IMR-90 (cell line): Measurements from ENCODE around the gene TLCD4. TPM values are rescaled to one million over a fixed set of nuclear protein-coding genes. Genes with fewer than 3 reads are reported as not detected.
A peak's percentile ranks its signal among the peaks of the same experiment; 100 is the strongest.

Experiments
- ATAC-seq: fragments of 200-7000 bp; cut with Tn5 transposase; 2 replicates; pipeline ENCODE4 v1.9.1; 2020; ENCODE audit warnings: low read depth, mild to moderate bottlenecking, moderate library complexity
- BruUV-seq: library from RNA; stranded (reverse); fragments of 400-500 nt; replicated peaks from 2 replicates; lab custom pipeline; 2021; lab: Mats Ljungman, UMichigan
- CTCF ChIA-PET: fragments of 300-600 bp; formaldehyde crosslinking; extraction: SDS; loops from one replicate; lab custom pipeline; 2021; ENCODE audit warnings: antibody characterized with exemption; lab: Yijun Ruan, JAX
- POLR2A ChIA-PET: fragments of 300-600 bp; sonication (Branson Sonifier 250); formaldehyde crosslinking; loops from one replicate; lab custom pipeline; 2022; ENCODE audit warnings: antibody characterized with exemption; ENCODE audit not compliant: unreplicated experiment; lab: Charles Lee
- DNase-seq: peaks from one replicate; pipeline ENCODE4 v3.0.0; 2013
- H2AFZ ChIP-seq: replicated peaks from 2 replicates; pipeline ENCODE3; 2013; ENCODE audit warnings: low read length, mild to moderate bottlenecking; ENCODE audit not compliant: poor library complexity
- H2AK5ac ChIP-seq: 2 replicates; pipeline ENCODE4 v1.6.1; 2013; ENCODE audit warnings: low read depth, low read length, inconsistent platforms
- H2AK9ac ChIP-seq: replicated peaks from 2 replicates; pipeline ENCODE3; 2013; ENCODE audit warnings: mild to moderate bottlenecking, low read depth, low read length, moderate library complexity; ENCODE audit not compliant: poor library complexity
- H2BK120ac ChIP-seq: 2 replicates; pipeline ENCODE4 v1.6.1; 2013; ENCODE audit warnings: low read depth, low read length, inconsistent platforms
- H2BK15ac ChIP-seq: 3 replicates; pipeline ENCODE4 v1.6.1; 2013; ENCODE audit warnings: low read depth, low read length, inconsistent platforms
- H2BK20ac ChIP-seq: 2 replicates; pipeline ENCODE4 v1.6.1; 2013; ENCODE audit warnings: low read depth, mild to moderate bottlenecking, inconsistent platforms, low read length, moderate library complexity
- H2BK5ac ChIP-seq: 2 replicates; pipeline ENCODE4 v1.6.1; 2013; ENCODE audit warnings: mild to moderate bottlenecking, low read depth, low read length, inconsistent platforms; ENCODE audit not compliant: poor library complexity, severe bottlenecking
- H3K14ac ChIP-seq: replicated peaks from 2 replicates; pipeline ENCODE4 v1.6.1; 2013; ENCODE audit warnings: low read depth, low read length, inconsistent platforms
- H3K18ac ChIP-seq: 2 replicates; pipeline ENCODE4 v1.6.1; 2013; ENCODE audit warnings: low read depth, low read length, control low read depth
- H3K23ac ChIP-seq: 2 replicates; pipeline ENCODE4 v1.6.1; 2013; ENCODE audit warnings: low read depth, low read length, inconsistent platforms
- H3K27ac ChIP-seq: 2 replicates; pipeline ENCODE4 v1.5.1; 2013; ENCODE audit warnings: mild to moderate bottlenecking, control low read depth, low read length; ENCODE audit not compliant: insufficient read depth
- H3K27me3 ChIP-seq: 2 replicates; pipeline ENCODE4 v1.6.1; 2013; ENCODE audit warnings: low read length; ENCODE audit not compliant: control insufficient read depth, insufficient read depth
- H3K36me3 ChIP-seq: 2 replicates; pipeline ENCODE4 v1.6.1; 2013; ENCODE audit warnings: low read length, mixed read lengths; ENCODE audit not compliant: control insufficient read depth, insufficient read depth
- H3K4ac ChIP-seq: 2 replicates; pipeline ENCODE4 v1.6.1; 2013; ENCODE audit warnings: low read depth, low read length, inconsistent platforms
- H3K4me1 ChIP-seq: 2 replicates; pipeline ENCODE4 v1.6.1; 2013; ENCODE audit warnings: low read length, mixed read lengths; ENCODE audit not compliant: control insufficient read depth, insufficient read depth
- H3K4me2 ChIP-seq: 2 replicates; pipeline ENCODE4 v1.6.1; 2013; ENCODE audit warnings: low read depth, mild to moderate bottlenecking, control low read depth, low read length, moderate library complexity
- H3K4me3 ChIP-seq: 2 replicates; pipeline ENCODE4 v1.5.1; 2013; ENCODE audit warnings: low read depth, mild to moderate bottlenecking, control low read depth, low read length, moderate library complexity; ENCODE audit not compliant: insufficient read depth
- H3K56ac ChIP-seq: 2 replicates; pipeline ENCODE4 v1.6.1; 2013; ENCODE audit warnings: low read length, inconsistent platforms; ENCODE audit not compliant: insufficient read depth; ENCODE audit errors: extremely low read depth
- H3K79me1 ChIP-seq, 2 experiments: 2 replicates each; pipeline ENCODE4 v1.6.1; 2013; ENCODE audit warnings: low read length in 2 of 2, inconsistent platforms in 1 of 2, low read depth in 1 of 2
- H3K9ac ChIP-seq: 2 replicates; pipeline ENCODE4 v1.6.1; 2013; ENCODE audit warnings: low read depth, low read length, control low read depth
- H3K9me1 ChIP-seq: 2 replicates; pipeline ENCODE4 v1.6.1; 2013; ENCODE audit warnings: low read length, inconsistent platforms; ENCODE audit not compliant: insufficient read depth
- H3K9me3 ChIP-seq: 2 replicates; pipeline ENCODE4 v1.6.1; 2013; ENCODE audit warnings: low read length; ENCODE audit not compliant: control insufficient read depth, insufficient read depth
- H4K20me1 ChIP-seq: 2 replicates; pipeline ENCODE4 v1.6.1; 2013; ENCODE audit warnings: low read length, inconsistent platforms; ENCODE audit not compliant: insufficient read depth
- H4K5ac ChIP-seq: 2 replicates; pipeline ENCODE4 v1.6.1; 2013; ENCODE audit warnings: mild to moderate bottlenecking, low read depth, low read length, control low read depth
- H4K8ac ChIP-seq, 2 experiments: 2 replicates each; pipeline ENCODE4 v1.6.1; 2013; ENCODE audit warnings: low read depth in 2 of 2, low read length in 2 of 2, control low read depth in 1 of 2, inconsistent platforms in 1 of 2
- H4K91ac ChIP-seq: 2 replicates; pipeline ENCODE4 v1.6.1; 2013; ENCODE audit warnings: low read depth, low read length, inconsistent platforms; ENCODE audit not compliant: insufficient read depth
- BHLHE40 ChIP-seq: fragments of 150-350 bp; IDR thresholded peaks from 2 replicates; pipeline ENCODE4 v1.6.1; 2016; ENCODE audit warnings: mild to moderate bottlenecking, low read depth, low read length
- CEBPB ChIP-seq: IDR thresholded peaks from 2 replicates; pipeline ENCODE4 v1.6.1; 2012; ENCODE audit warnings: low read depth, low read length, improper control_type of control experiment
- CTCF ChIP-seq: conservative IDR thresholded peaks from 2 replicates; pipeline ENCODE4 v1.5.1; 2012; ENCODE audit warnings: mild to moderate bottlenecking, low read depth, low read length, improper control_type of control experiment
- FOS ChIP-seq: fragments of 150-350 bp; IDR thresholded peaks from 2 replicates; pipeline ENCODE4 v1.6.1; 2016; ENCODE audit warnings: low read depth, low read length
- MAFK ChIP-seq: IDR thresholded peaks from 2 replicates; pipeline ENCODE4 v1.6.1; 2012; ENCODE audit warnings: low read depth, low read length, improper control_type of control experiment
- MAZ ChIP-seq: IDR thresholded peaks from 2 replicates; pipeline ENCODE4 v1.6.1; 2012; ENCODE audit warnings: low read depth, mild to moderate bottlenecking, low read length, improper control_type of control experiment, moderate library complexity, borderline replicate concordance
- NFE2L2 ChIP-seq: fragments of 150-350 bp; IDR thresholded peaks from 2 replicates; pipeline ENCODE4 v1.6.1; 2016; ENCODE audit warnings: low read depth, mild to moderate bottlenecking, low read length
- POLR2A ChIP-seq: IDR thresholded peaks from 2 replicates; pipeline ENCODE4 v1.6.1; 2012; ENCODE audit warnings: mild to moderate bottlenecking, low read depth, low read length
- RCOR1 ChIP-seq: IDR thresholded peaks from 2 replicates; pipeline ENCODE4 v1.6.1; 2012; ENCODE audit warnings: mild to moderate bottlenecking, low read length, improper control_type of control experiment; ENCODE audit not compliant: insufficient replicate concordance
- RFX5 ChIP-seq: IDR thresholded peaks from 2 replicates; pipeline ENCODE4 v1.8.0; 2012; ENCODE audit warnings: low read depth, mild to moderate bottlenecking, low read length, moderate library complexity
- SMC3 ChIP-seq: fragments of 150-350 bp; IDR thresholded peaks from 2 replicates; pipeline ENCODE4 v1.6.1; 2016; ENCODE audit warnings: low read depth, mild to moderate bottlenecking, antibody characterized with exemption, low read length, moderate library complexity
- USF2 ChIP-seq: fragments of 150-350 bp; IDR thresholded peaks from 2 replicates; pipeline ENCODE4 v1.6.1; 2017; ENCODE audit warnings: mild to moderate bottlenecking, antibody characterized with exemption, low read length, low read depth
- WGBS, 2 experiments: methylation state at CpG; one replicate each; pipeline versions ENCODE4 v1.1.5 to v1.1.7; 2013; ENCODE audit warnings: missing lambda C conversion rate in 2 of 2; ENCODE audit not compliant: insufficient read length in 1 of 2; ENCODE audit errors: extremely low coverage in 2 of 2; 5-methylcytosine and 5-hydroxymethylcytosine counted together
- dilution Hi-C: fragments of 300-500 bp; cut with HindIII; formaldehyde crosslinking; loops from one replicate; pipeline ENCODE4 v1.14.3; 2018; ENCODE audit warnings: low sequenced_read_pairs; ENCODE audit not compliant: unreplicated experiment
- in situ Hi-C: fragments of 300-500 bp; cut with MboI; formaldehyde crosslinking; loops from 3 replicates; pipeline ENCODE4 v1.14.3; 2019; ENCODE audit warnings: low sequenced_read_pairs, inconsistent platforms, mixed read lengths
- intact Hi-C: fragments of 100-400 bp; cut with micrococcal nuclease; formaldehyde crosslinking; loops from 2 replicates; pipeline ENCODE4 v1.10.0; 2022
- polyA plus RNA-seq, 3 experiments: library from polyadenylated mRNA; depleted of rRNA; stranded (reverse); fragments of >200 nt; gene quantifications; 2 replicates each; pipeline ENCODE4 v1.2.3, GENCODE V29; 2012; ENCODE audit warnings: low replicate concordance in 1 of 3
- total RNA-seq: library from RNA; depleted of rRNA; stranded (reverse); fragments of >200 nt; gene quantifications from 2 replicates; pipeline ENCODE4 v1.2.3, GENCODE V29; 2012

Gene TLCD4
- total and polyA plus RNA-seq, 2 of the 4 experiments (the other 2 are of a cell fraction), result 0.22 to 0.36 TPM

- Histone ChIP-seq H3K9ac (peak overlapping the region; percentile 84), H3K4ac (peak overlapping the region; percentile 73), H3K27ac (peak overlapping the region; percentile 97), H3K79me1 (peaks cover 10 to 16% of the 10 kb centered on the region in 2 experiments), H4K91ac (peak overlapping the region; percentile 26; the same call in 1 of the 2 replicates), H3K56ac (peak overlapping the region; percentile 85), H3K36me3 (no peaks in the 10 kb centered on the region), H2AK9ac (no peak overlapping the region), H4K20me1 (no peaks in the 10 kb centered on the region), H3K18ac (peak overlapping the region; percentile 10; the same call in 1 of the 2 replicates), H2BK5ac (peak overlapping the region; percentile 80), H3K23ac (peak overlapping the region; percentile 65; the same call in 1 of the 2 replicates), H3K4me3 (peak overlapping the region; percentile 67), H2BK15ac (0 out of 3 replicates have a peak overlapping the region, but pooled peaks have one; percentile 7), H3K14ac (peak overlapping the region; percentile 78), H3K9me3 (no peaks in the 10 kb centered on the region), H3K4me2 (peak overlapping the region; percentile 89), H4K5ac (peak overlapping the region; percentile 87), H2BK120ac (peak overlapping the region; percentile 9; the same call in 1 of the 2 replicates), H3K27me3 (no peaks in the 10 kb centered on the region), H2BK20ac (no peak overlapping the region), H2AK5ac (peak overlapping the region; percentile 25), H3K4me1 (peaks cover 2% of the 10 kb centered on the region; the same call in 1 of the 2 replicates), H2AFZ (no peak overlapping the region), H3K9me1 (peaks cover 3% of the 10 kb centered on the region), H4K8ac (peak overlapping the region; percentile 89 to 90)
- BruUV-seq, result no TSS peak
- no peak for ATAC-seq
- DNase-seq, result no peak
- dilution Hi-C loops, result no loop called here
- ChIA-PET CTCF (interaction anchor here (2.9 kb wide), 1 partner anchor 162 kb away, joined by 13 read pairs; the partner anchor contains the start of gene RWDD3), POLR2A (no interaction called here)
- intact Hi-C loops, result no loop called here
- in situ Hi-C loops, result no loop called here
- no peak for TF ChIP-seq CTCF
- no peak for TF ChIP-seq SMC3
- no peak for TF ChIP-seq RFX5
- TF ChIP-seq BHLHE40, result no peak
- TF ChIP-seq NFE2L2, result no peak
- no peak for TF ChIP-seq CEBPB
- TF ChIP-seq POLR2A, result no peak
- no peak for TF ChIP-seq MAFK
- TF ChIP-seq FOS, result no peak
- no peak for TF ChIP-seq MAZ
- no peak for TF ChIP-seq RCOR1
- no peak for TF ChIP-seq USF2
- no CpG with 5 or more reads among the region's 7 CpGs for WGBS, 2 experiments
These were observed 45.0 kb upstream of the TLCD4 start for GRCh38 chr1:95072117-95072516.
